ENCODE data around the gene HIPK1. TPM values are rescaled to one million over a fixed set of nuclear protein-coding genes. Genes with fewer than 3 reads are reported as not detected.

HIPK1 gene
- total and polyA plus RNA-seq, 2 of the 13 experiments (the other 11 are each of a cell fraction or from before 2014, with no cell fraction given): 20.8 to 33.4 TPM

- TF ChIP-seq ZNF407 (CRISPR knock-in tag; IDR thresholded peaks at IDR 0.05; ENCODE audit: not compliant biosample characterization) (peak; percentile 85), CBX5 (CRISPR knock-in tag; IDR thresholded peaks at IDR 0.05; ENCODE audit: borderline replicate concordance) (peak; percentile 87; the same call in 1 of the 2 replicates), HDAC2 (CRISPR knock-in tag; IDR thresholded peaks at IDR 0.05) (peak; percentile 70), RCOR2 (CRISPR knock-in tag; IDR thresholded peaks at IDR 0.05) (peak; percentile 70; the same call in 1 of the 2 replicates), CBFB (CRISPR knock-in tag; IDR thresholded peaks at IDR 0.05) (peak; percentile 91), TAF15 (IDR thresholded peaks at IDR 0.05; ENCODE audit: low read depth, low read length, poor library complexity, severe bottlenecking) (peak; percentile 37), REXO4 (CRISPR knock-in tag; IDR thresholded peaks at IDR 0.05; ENCODE audit: borderline replicate concordance) (no peak), ZSCAN20 (CRISPR knock-in tag; IDR thresholded peaks at IDR 0.05; ENCODE audit: borderline replicate concordance) (no peak), HIVEP1 (CRISPR knock-in tag; IDR thresholded peaks at IDR 0.05) (peak; percentile 77; the same call in 1 of the 2 replicates), NR2F1 (CRISPR knock-in tag; IDR thresholded peaks at IDR 0.05) (no peak), SMARCC2 (IDR thresholded peaks at IDR 0.05) (no peak), ZNF543 (CRISPR knock-in tag; IDR thresholded peaks at IDR 0.05) (peak; percentile 74; the same call in 1 of the 2 replicates), ZMAT3 (CRISPR knock-in tag; conservative IDR thresholded peaks at IDR 0.05) (no peak; the same call in 1 of the 2 replicates), MED1 (CRISPR knock-in tag; IDR thresholded peaks at IDR 0.05) (peak; percentile 30; the same call in 1 of the 2 replicates), ZNF782 (CRISPR knock-in tag; IDR thresholded peaks at IDR 0.05; ENCODE audit: borderline replicate concordance) (no peak), NCOR1 (IDR thresholded peaks at IDR 0.05; ENCODE audit: borderline replicate concordance, low read length) (no peak), SOX5 (CRISPR knock-in tag; IDR thresholded peaks at IDR 0.05; ENCODE audit: borderline replicate concordance) (peak; percentile 66; the same call in 1 of the 2 replicates), ZNF616 (CRISPR knock-in tag; IDR thresholded peaks at IDR 0.05; ENCODE audit: low read depth) (0 out of 2 replicates have a peak, but pooled peaks have one; percentile 16), HOMEZ (CRISPR knock-in tag; IDR thresholded peaks at IDR 0.05; ENCODE audit: low read depth) (peak; percentile 78), ZNF180 (CRISPR knock-in tag; IDR thresholded peaks at IDR 0.05; ENCODE audit: borderline replicate concordance, low read depth) (no peak), ZNF746 (CRISPR knock-in tag; IDR thresholded peaks at IDR 0.05) (peak; percentile 39)
Measured at GRCh38 chr1:113904674-113905434, 24.3 kb upstream of the HIPK1 start, which contains the start of the genes AP4B1 and DCLRE1B (continued).
